Measurements from ENCODE around the gene ST3GAL2.
"Not testable (repeated sequence)": the region's sequence is repeated elsewhere in the genome, so short reads cannot be mapped to it uniquely, and the experiment has no call there.

The ST3GAL2 gene

DNA sequence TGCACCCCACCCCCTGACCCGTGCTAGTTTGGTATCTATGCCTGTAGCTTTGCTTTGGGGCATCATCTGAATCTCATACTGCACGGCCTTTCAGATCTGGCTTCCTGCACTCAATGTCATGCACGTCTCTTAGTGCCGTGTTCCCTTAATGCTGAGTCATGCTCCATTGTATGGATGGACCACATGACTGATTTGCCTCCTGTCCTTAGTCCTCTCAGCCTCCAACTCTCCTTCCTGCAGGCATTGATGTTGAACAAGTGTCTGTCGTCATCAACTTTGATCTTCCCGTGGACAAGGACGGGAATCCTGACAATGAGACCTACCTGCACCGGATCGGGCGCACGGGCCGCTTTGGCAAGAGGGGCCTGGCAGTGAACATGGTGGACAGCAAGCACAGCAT lies 106.2 kb downstream of the ST3GAL2 start:
- not testable (repeated sequence) for DNase-seq (ENCODE audit: low spot score)

DNA sequence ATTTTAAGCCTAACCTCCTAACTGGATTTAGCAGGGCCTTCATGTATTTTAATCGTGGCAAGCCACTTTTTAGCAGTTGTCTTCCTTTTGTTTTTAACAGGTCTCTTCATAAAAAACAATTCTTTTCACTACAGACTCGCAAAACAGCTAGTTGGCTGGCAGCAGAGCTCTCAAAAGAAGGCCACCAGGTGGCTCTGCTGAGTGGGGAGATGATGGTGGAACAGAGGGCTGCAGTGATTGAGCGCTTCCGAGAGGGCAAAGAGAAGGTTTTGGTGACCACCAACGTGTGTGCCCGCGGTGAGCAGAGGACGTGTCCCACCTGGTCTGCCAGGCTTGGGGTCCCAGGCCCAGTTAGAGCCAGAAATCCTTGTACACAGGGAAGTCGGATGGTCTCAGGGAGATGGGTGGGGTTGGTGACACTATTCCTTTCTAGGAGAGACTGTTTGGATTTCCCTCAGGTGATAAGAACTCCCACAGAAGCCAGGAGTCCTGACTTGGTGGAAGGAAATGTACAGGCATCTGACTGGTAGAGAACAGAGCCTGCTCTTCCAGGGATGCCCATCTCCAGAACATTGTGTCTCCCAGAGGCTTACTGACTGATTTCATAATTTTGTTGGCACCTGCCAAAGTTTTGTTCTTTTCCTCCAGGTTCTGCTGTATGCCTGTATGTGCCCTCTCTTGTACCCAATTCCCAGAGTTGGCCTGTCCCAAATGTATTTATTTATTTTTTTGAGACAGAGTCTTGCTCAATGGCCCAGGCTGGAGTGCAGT lies 107.1 kb downstream of the ST3GAL2 start:
- DNase-seq (ENCODE audit: low spot score), result no peak

DNA sequence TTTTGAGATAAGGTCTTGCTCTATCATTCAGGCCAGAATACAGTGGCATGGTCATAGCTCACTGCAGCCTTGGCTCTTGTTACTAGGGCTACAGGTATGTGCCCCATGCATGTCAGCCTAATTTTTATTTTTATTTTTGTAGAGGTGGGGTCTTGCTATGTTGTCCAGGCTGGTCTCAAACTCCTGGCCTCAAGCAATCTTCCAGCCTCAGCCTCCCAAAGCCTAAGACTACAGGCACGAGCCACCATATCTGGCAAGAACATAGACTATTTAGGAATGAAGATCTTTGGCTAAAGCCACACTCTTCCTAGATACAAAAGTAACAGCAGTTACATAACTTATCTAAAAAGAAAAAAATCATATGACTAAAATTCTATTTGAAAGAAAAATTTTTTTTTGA lies 107.8 kb downstream of the ST3GAL2 start:
- DNase-seq (ENCODE audit: low spot score), result no peak

Data from kidney capillary endothelial cell (primary cell).